NT2/D1 (cell line): ENCODE data around the gene CA7.

Experiments used
- SUZ12 ChIP-seq: IDR thresholded peaks from 2 replicates; pipeline ENCODE4 v1.6.1; 2011; ENCODE audit not compliant: insufficient read length, insufficient read depth; ENCODE audit errors: extremely low read depth
- YY1 ChIP-seq: IDR thresholded peaks from 2 replicates; pipeline ENCODE4 v1.6.1; 2011; ENCODE audit not compliant: insufficient read length, insufficient read depth

- TF ChIP-seq SUZ12 (no peak), YY1 (no peak)
Observed at GRCh38 chr16:66824006-66824405, 20.2 kb upstream of the CA7 start.
